ENCODE data around the gene IFFO2.

Gene IFFO2

GRCh38 chr1:18936814-18937481, 19.5 kb downstream of the IFFO2 start:
- DNase-seq (ENCODE audit: low read depth): no peak

GRCh38 chr1:18936471-18936813, 20.0 kb downstream of the IFFO2 start:
- DNase-seq (ENCODE audit: low read depth): no peak

- no peak for DNase-seq (ENCODE audit: low read depth)
Observed at GRCh38 chr1:18934205-18935000, 22.1 kb downstream of the IFFO2 start.

- DNase-seq (ENCODE audit: low read depth): no peak
Observed at GRCh38 chr1:18932879-18933278, 23.6 kb downstream of the IFFO2 start.

GRCh38 chr1:18932387-18932786, 24.1 kb downstream of the IFFO2 start:
- DNase-seq (ENCODE audit: low read depth): no peak

GRCh38 chr1:18931730-18932129, 24.7 kb downstream of the IFFO2 start:
- DNase-seq (ENCODE audit: low read depth): no peak

GRCh38 chr1:18929686-18930085, 26.8 kb downstream of the IFFO2 start:
- DNase-seq (ENCODE audit: low read depth): peak; percentile 52

- DNase-seq (ENCODE audit: low read depth): no peak
Observed at GRCh38 chr1:18928985-18929384, 27.5 kb downstream of the IFFO2 start.

GRCh38 chr1:18928406-18928805, 28.1 kb downstream of the IFFO2 start:
- DNase-seq (ENCODE audit: low read depth): no peak

- no peak for DNase-seq (ENCODE audit: low read depth)
Observed at GRCh38 chr1:18927654-18928272, 28.7 kb downstream of the IFFO2 start.

- no peak for DNase-seq (ENCODE audit: low read depth)
Observed at GRCh38 chr1:18927082-18927653, 29.3 kb downstream of the IFFO2 start.

GRCh38 chr1:18926315-18927081, 30.0 kb downstream of the IFFO2 start:
- DNase-seq (ENCODE audit: low read depth): peak; percentile 84

GRCh38 chr1:18925279-18925678, 31.2 kb downstream of the IFFO2 start:
- no peak for DNase-seq (ENCODE audit: low read depth)

GRCh38 chr1:18924221-18924691, 32.2 kb downstream of the IFFO2 start:
- no peak for DNase-seq (ENCODE audit: low read depth)

- no peak for DNase-seq (ENCODE audit: low read depth)
Observed at GRCh38 chr1:18923756-18924211, 32.7 kb downstream of the IFFO2 start.

GRCh38 chr1:18922848-18923755, 33.4 kb downstream of the IFFO2 start:
- no peak for DNase-seq (ENCODE audit: low read depth)

GRCh38 chr1:18922319-18922726, 34.2 kb downstream of the IFFO2 start:
- peak; percentile 80 for DNase-seq (ENCODE audit: low read depth)

- DNase-seq (ENCODE audit: low read depth): no peak
Observed at GRCh38 chr1:18921516-18922251, 34.8 kb downstream of the IFFO2 start.

- no peak for DNase-seq (ENCODE audit: low read depth)
Observed at GRCh38 chr1:18920931-18921330, 35.5 kb downstream of the IFFO2 start.

GRCh38 chr1:18919956-18920355, 36.5 kb downstream of the IFFO2 start:
- DNase-seq (ENCODE audit: low read depth): no peak

Measured in GM04504 (cell line).